NCI-H1436 treated with DMSO at 0.1 percent for 48 hours (cell line): ENCODE measurements around the gene MS4A15.
"Not testable (repeated sequence)": the region's sequence is repeated elsewhere in the genome, so short reads cannot be mapped to it uniquely, and the experiment has no call there.

Experiments used
- DNase-seq: peaks from one replicate; lab custom pipeline; 2025; lab: John Stamatoyannopoulos, UW

Gene MS4A15

DNA sequence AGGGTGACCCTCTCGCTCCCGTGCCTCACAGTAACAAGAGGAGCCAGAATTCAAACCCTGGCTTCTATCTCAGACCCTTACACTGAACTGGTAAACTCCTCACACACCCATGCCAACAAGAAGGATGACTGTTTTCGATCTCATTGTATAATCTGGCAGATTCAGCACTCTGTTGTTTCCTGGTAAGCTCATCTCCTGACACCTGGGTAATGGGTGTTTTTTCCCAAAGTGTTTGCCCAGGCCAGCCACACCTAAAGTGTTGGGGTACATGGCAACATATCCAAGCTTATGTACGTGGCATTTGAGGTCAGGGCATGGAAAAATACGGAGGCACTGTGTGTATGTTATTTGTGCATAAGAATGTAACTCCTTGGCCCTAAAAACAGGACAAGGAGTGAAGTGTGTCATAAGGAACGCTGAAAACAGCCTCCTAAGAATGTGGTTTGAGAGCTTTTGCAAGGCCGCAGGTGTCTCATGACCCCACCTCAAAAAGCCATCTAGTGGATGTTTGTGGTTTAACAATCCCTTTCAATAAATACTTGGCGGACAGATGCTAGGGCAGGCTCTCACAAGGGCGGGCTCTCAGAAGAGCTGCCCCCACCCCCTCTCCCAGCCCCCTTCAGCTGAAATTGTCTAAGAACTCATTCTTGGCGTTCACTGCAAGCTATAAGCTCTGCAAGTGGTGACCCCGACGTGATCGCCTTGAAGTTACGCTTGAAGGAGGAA is at the start of gene MS4A15:
TSS of gene MS4A15 (plus strand) at position 561 of the 726 bp plus-strand sequence. CDS start 6,867 bp downstream, outside the sequence.
- DNase-seq: no peak

DNA sequence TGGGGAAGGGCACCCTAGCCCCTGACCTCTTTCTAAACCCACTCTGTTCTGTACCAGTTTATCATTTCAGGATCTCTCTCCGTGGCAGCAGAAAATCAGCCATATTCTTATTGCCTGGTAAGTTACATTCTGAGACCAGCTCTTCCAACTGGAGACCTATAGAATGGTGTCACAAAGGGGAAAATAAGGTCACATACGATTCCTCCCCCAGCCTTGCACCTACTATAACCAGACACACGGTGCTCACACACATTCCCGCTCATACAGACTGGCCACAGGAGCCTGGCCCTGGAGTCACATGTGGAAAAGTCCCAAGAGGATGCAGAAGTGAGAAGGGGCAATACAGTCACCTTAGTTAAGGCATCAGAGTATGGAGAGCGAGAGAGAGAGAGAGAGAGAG is 49.7 kb upstream of the MS4A15 start:
- no peak for DNase-seq

- no peak for DNase-seq
These were observed 46.2 kb upstream of the MS4A15 start for GRCh38 chr11:60710482-60710881.

- no peak for DNase-seq
These were observed 45.4 kb upstream of the MS4A15 start for GRCh38 chr11:60711276-60711675.

DNA sequence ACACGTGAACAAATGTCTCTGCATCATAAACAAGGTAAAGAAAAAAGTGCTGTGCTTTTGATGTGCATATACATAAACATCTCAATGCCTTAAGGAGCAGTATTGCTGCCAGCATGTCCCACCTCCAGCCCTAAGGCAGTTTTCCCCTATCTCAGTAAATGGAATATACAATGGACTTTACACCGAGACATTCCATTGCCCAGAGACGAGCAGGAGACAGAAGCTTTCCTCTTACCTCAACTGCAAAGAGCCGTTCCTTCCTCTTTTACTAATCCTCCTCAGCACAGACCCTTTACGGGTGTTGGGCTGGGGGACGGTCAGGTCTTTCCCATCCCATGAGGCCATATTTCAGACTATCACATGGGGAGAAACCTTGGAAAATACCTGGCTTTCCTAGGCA is 43.2 kb upstream of the MS4A15 start:
- DNase-seq: not testable (repeated sequence)

- DNase-seq: no peak
These were observed 38.7 kb upstream of the MS4A15 start for GRCh38 chr11:60717956-60718355.

- DNase-seq: no peak
These were observed 37.9 kb upstream of the MS4A15 start for GRCh38 chr11:60718524-60719316.

GRCh38 chr11:60719391-60719790 is 37.3 kb upstream of the MS4A15 start:
- DNase-seq: no peak

- DNase-seq: no peak
These were observed 36.2 kb upstream of the MS4A15 start for GRCh38 chr11:60720460-60720859.

GRCh38 chr11:60724420-60724819 is 32.2 kb upstream of the MS4A15 start, which contains the start of gene MS4A18:
TSS of gene MS4A18 (plus strand) at chr11:60724720.
- DNase-seq: no peak

- no peak for DNase-seq
These were observed 31.1 kb upstream of the MS4A15 start for GRCh38 chr11:60725592-60725991.

- DNase-seq: no peak
These were observed 25.1 kb upstream of the MS4A15 start for GRCh38 chr11:60731586-60731985.

GRCh38 chr11:60734279-60734678 is 22.4 kb upstream of the MS4A15 start:
- DNase-seq: no peak

DNA sequence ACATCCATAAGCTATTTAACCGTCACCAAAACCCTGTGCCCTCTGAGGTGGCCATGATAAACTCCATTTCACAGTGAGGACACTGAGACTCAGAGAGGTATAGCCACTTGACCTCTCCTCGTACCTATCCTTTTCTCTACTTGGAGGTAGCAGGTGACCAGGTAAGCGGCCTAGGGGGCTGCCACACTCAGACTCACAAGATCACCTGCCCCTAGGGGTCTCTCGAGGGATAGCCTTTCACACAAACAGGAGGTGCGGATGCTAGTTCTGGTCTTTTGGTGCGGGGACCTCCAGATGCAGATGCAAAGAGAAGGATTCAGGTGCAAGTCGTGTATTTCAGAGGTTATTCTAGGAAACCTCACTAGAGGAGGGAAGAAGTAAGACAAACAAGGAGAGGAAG is 17.6 kb upstream of the MS4A15 start:
- no peak for DNase-seq

DNA sequence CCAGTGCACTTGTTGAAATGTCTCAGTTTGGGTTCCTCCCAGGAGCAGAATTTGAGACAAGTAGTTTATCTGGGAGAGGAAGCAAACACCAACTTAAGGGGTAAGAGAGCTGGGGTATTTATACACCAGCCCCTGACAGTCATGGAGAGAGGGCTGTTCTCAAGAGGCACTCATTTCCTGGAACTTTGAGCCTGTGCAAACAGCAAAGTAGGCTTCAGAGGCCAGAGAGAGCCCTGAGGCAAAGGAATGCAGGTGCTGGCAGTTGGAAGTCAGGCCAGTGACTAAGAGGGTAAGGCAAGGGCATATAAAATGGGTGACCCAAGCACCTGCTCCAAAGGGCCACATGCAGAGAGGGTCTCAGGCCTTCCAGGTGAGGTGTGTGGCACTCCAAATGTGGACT is 16.1 kb upstream of the MS4A15 start:
- DNase-seq: no peak

DNA sequence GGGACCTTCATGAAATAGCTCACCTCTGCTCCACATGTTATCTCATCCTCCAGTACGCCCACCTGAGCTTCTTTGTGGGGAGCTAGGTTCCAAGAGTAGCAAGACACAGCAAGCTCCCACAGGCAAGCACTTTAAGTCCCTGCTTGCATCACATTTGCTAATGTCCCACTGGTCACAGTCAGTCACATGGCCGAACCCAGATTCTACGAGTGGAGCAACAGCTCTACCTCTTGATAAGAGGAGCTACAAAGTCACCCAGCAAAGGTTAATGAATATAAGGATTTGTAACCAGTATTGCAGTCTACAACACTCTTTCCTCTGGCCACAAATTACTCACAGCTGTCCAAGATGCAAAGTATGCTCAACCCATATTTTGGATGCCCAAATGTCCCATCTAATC is 15.2 kb upstream of the MS4A15 start:
- no peak for DNase-seq

GRCh38 chr11:60743058-60743457 is 13.6 kb upstream of the MS4A15 start:
- no peak for DNase-seq

DNA sequence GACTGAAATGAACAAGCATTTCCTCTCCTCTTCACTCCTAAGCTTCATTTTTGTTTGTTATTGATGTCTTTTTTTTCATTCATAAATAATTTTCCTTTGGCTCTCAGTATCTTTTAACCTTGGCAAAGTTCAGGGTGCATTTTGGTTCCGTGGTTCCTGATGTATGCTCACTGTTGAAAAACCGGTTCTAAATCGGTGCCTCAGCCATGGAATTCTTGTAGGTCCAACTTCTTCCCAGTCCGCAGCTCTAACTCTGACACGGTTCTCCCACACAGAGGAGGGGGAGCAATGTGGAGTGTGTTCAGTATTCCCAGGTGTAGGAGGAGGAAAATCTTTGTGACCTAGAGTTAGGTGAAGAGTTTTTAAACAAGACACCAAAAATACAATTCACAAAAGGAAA is 12.6 kb upstream of the MS4A15 start:
- no peak for DNase-seq

DNA sequence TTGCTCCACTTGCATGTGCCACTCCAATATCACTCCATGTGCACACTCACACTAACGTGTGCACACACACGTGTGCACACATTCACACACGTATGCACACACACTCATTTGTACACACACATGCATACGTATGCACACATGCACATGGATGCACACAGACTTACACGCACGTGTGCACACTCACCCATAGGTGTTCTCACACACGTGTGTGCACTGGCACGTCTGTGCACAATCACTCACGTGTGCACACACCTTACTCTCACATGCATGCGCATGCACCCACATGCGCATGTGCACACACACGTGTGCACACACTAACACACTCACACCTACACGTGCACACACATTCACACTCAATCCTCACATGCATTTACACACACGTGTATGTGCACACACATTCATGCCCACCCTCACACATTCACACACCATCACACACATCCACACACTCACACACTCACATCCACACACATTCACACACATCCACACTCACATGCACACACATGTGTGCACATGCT is 9.3 kb upstream of the MS4A15 start:
- no peak for DNase-seq

DNA sequence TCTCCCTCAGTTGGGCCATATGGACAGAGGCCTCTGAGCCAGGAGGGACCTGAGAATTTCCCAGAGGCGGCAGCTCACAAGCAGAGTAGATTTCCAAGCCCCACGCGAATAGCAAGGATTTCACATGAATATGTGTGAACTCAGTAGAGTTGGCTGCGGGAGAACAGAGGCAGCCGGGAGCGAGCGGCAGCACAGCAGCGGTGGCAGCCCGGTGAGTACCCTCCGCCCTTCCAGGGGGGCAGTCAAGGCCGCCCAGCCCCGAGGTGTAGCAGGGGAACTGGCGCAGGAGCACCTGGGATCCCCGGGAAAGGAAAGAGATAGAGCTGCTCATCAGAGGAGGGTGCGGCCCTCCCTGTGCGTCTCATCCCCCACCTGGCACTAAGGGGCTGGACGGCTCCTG is 8.4 kb upstream of the MS4A15 start:
- DNase-seq: no peak

GRCh38 chr11:60748821-60749220 is 7.8 kb upstream of the MS4A15 start:
- no peak for DNase-seq

DNA sequence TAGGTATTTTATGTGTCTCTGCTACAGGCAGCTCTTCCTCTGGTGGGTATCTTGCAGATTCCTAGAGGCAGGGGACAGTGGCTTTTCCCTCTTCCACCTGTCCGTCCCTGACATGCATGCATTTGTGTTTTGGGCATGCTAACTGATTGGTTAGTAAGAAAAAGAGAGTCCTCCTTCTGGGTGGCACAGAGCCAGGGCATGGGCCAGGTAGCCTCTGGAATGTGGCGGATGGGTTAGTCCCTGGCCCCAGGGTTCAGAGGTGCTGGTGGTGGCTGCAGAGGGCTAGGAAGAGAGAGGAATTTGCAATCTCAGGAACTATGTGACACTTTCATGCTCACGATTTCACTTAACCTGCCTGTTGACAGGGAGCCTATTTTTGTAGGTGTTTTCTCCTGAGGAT is 5.8 kb upstream of the MS4A15 start:
- no peak for DNase-seq

GRCh38 chr11:60753309-60753708 is 3.4 kb upstream of the MS4A15 start:
- DNase-seq: no peak
